GM21526 (cell line): ENCODE results near the gene COL8A2.

ENCODE experiments used
- ATAC-seq: cut with Tn5 transposase; IDR thresholded peaks from one replicate; pipeline ENCODE4 v1.9.1; 2021; ENCODE audit warnings: moderate library complexity; ENCODE audit not compliant: unreplicated experiment, low FRiP score

COL8A2 gene

DNA sequence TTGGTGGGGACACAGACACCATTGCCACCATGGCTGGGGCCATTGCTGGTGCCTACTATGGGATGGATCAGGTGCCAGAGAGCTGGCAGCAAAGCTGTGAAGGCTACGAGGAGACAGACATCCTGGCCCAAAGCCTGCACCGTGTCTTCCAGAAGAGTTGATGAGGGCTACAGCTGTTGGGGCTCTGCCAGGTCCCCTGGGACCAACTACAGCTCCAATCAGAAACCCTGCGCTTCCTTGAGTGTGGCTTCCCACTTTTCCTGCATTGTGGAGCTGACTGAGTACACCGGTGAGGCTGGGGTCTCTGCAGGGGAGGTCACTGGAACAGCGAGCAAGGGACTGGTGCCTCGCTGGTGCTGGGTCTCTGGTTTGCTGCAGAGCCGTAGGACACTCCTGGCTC is 31.8 kb downstream of the COL8A2 start:
- ATAC-seq = no peak

DNA sequence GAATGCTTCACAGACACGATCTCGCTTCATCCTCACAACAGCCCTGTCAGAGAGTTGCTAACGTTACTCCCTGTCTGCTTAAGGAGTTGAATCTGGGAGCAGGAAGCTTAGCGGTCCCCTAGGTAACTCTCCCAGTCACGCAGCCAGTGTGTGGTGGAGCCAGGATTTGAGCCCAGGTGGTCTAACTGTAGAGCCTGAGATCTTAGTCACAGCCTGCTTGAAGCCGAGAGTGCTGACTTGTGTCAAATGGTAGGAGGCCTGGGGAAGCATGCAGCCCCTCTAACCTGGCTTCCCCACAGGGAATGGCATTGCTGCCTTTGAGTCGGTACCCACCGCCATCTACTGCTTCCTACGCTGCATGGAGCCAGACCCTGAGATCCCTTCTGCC is 32.2 kb downstream of the COL8A2 start:
- ATAC-seq = no peak

DNA sequence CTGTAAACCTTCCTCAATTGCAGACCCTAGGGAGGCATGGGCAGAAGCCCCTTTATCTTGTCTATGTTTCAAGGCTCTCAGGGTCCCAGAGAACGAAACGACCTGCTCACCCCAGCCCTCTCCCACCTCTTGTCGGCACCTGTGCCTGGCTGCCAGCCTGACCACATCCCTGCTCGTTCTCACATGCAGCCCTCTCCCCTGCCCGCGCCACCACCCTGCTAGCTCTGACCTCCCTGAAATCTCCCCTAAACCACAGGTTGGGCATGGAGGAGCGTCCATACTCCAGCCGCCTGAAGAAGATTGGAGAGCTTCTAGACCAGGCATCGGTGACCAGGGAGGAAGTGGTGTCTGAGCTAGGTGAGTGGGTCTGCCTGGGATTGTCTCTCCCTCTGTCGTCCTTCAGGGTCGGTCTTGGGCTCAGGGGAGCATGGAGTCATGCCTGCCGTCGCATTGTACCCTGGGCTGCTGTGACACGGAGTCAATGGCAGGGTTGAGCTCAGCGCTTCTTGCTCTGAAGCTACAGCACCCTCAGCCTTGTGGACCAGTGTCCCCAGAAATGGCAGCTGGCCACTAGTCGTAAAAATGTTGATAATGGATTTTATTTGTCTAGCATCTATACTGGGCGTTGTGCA is 32.7 kb downstream of the COL8A2 start:
- no peak for ATAC-seq

DNA sequence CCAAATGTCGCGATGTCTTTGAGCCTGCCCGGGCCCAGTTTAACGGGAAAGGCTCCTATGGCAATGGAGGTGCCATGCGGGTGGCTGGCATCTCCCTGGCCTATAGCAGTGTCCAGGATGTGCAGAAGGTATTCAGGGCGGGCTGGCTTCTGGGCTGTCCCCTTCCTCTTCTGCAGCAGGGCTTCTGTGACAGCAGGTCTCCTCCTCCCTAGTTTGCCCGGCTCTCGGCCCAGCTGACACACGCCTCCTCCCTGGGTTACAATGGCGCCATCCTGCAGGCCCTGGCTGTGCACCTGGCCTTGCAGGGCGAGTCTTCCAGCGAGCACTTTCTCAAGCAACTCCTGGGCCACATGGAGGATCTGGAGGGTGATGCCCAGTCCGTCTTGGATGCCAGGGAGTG is 33.3 kb downstream of the COL8A2 start:
- ATAC-seq = no peak

DNA sequence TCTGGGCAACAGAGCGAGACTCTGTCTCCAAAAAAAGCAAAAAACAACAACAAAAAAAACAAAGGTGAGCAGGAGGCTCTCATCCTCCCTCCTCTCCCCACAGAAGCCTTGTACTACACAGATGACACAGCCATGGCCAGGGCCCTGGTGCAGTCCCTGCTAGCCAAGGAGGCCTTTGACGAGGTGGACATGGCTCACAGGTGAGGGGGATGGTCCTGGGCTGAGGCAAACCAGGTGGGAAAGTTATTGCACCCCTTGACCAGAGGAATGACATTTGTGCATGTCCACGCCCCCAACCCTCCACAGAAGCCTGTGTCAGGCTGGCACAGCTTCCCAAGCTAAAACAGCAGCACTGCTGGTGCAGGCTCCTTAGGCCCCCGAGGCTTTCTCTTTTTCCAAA is 33.9 kb downstream of the COL8A2 start:
- ATAC-seq = no peak

DNA sequence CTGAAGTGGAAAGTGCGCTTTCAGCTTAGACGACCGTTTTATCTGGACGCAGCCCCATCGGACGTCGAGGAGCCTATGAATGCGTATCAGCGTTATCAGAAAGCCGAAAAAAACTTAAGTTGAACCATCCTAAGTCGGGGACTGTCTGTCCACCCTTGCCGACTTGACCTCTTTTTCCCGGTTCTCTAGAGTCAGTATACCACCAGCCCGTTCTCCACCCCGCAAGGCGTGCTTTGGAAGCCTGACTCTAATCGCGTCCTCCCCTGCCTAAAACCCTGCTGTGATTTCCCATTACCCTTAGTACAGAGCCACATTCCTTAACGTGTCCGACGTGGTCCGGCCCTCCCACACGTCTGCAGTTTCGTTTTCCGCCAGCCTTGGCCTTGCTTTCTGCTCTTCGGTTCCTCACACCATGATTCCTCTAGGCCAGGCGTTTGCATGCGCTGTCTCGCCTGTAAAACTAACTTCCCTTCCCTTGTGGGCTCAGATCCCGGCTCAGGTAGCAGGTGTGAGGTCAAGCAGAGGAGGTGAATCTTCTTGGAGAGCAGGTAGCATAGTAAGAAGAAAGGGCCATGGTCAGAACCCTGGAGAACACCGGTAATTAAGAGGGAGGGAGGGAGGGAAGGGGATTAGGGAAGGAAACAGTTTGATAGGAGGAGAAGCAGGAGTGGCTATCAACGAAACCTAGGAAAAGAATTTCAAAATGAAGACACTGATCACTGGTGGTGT is 35.5 kb downstream of the COL8A2 start:
- ATAC-seq = no peak

DNA sequence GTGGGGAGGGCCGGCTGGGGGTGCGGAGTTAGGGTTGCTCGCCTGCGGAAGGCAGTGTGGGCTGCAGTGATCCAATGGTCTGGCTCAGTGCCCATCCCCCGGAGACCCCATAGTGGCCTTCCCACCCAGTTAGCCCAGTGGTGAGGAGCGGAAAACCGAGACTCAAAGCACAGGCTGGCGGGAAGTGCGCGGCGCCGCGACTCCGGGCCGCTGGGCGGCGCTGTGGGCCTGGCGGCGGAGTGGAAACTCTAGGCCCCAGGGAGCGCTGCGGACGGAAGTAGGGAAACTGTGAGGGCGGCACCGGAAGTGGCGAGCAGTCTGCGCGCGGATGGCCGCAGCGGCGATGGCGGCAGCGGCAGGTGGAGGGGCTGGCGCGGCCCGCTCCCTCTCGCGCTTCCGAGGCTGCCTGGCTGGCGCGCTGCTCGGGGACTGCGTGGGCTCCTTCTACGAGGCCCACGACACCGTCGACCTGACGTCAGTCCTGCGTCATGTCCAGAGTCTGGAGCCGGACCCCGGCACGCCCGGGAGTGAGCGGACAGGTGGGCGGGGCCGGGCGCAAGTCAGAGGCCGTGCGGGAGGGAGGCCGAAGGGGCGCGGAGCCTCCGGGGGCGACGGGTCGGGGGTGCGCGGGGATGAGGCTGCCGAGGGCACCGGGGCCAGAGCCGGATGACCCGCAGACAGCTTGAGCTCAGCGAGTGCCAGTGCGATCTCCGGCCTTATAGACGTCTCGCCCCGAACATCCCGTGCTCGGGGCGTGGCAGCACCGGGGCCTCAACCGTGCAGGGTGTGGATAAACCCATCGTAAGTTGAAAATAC is 36.2 kb downstream of the COL8A2 start, which contains the start of gene ADPRS:
Gene ADPRS (plus strand): TSS at position 316 of the 816 bp plus-strand sequence. CDS start 13 bp downstream, at position 329.
- peak; percentile 64 for ATAC-seq

DNA sequence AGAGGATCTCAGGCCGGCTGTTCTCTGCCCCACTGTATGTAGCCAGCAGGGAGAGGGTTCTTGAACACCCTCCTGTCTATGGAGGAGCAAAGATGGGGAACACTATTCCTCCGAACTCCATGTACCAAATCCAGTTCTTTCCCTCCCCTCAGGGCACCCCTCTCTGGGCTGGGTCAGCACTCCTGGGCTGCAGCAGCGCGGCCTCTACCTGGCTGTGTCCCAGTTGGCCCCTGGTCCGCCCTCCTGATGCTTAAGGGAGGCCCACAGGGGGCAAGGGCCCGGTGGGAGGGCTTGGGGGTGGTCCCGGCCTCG is 36.8 kb downstream of the COL8A2 start:
- ATAC-seq = no peak

DNA sequence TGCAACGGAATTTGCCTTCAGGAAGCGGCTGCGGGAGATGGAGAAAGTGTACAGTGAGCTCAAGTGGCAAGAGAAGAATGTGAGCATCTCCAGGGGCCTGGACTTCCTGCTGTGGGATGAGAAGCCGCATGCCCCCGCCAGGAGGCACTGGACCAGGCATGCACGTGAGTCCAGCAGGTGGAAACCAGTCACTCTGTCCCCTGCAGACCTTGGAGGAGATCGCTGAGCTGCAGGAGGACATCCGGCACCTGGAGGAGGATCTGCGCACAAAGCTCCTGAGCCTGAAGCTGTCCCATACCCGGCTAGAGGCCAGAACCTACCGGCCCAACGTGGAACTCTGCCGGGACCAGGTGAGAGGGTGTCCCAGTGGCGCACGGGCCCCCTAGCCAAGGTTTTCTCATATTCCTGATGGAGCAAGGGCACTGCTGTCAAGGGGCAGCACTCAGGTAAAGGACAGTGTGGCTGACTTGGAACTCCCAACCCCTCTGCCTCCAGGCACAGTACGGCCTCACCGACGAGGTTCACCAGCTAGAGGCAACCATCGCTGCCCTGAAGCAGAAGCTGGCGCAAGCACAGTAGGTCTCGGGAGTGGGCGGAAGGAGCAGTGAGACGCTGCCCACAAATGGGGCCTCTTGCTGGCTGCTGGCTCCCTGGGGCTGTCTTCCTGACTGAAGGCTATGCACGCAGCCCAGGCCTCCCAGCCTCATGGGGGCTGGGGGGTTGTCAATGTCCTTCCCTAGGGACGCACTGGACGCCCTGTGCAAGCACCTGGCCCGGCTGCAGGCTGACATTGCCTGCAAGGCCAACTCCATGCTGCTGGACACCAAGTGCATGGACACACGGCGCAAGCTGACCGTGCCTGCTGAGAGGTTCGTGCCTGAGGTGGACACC is 37.5 kb downstream of the COL8A2 start:
- ATAC-seq = no peak

DNA sequence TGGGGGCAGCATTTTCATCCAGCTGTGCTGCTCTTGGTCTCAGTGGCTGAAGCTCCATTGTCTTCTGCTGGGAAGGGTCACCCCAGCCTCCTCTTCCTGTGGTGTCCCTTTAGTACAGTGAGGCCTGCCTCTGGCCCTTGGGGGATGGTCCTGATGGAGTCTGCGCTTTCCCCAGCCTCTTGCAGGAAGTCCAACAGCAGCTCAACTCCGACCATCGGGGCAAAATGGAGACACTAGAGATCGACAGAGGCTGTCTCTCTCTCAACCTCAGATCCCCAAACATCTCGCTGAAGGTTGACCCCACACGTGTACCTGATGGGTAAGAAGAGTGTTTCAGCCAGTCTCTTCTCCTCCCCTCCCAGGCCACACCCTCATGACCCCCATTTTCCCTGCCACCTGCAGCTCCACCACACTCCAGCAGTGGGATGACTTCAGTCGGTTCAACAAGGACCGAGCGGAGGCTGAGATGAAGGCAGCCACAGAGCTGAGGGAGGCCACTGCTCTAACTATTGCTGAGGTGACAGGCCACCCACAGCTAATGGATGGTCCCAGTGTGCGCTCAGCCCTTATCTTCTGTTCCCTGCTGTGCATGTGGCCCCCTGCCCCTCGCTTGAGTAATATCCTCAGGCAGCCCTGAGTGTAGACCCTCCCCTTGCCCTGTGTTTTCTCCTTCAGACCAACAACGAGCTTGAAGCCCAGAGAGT is 38.3 kb downstream of the COL8A2 start:
- ATAC-seq = no peak

DNA sequence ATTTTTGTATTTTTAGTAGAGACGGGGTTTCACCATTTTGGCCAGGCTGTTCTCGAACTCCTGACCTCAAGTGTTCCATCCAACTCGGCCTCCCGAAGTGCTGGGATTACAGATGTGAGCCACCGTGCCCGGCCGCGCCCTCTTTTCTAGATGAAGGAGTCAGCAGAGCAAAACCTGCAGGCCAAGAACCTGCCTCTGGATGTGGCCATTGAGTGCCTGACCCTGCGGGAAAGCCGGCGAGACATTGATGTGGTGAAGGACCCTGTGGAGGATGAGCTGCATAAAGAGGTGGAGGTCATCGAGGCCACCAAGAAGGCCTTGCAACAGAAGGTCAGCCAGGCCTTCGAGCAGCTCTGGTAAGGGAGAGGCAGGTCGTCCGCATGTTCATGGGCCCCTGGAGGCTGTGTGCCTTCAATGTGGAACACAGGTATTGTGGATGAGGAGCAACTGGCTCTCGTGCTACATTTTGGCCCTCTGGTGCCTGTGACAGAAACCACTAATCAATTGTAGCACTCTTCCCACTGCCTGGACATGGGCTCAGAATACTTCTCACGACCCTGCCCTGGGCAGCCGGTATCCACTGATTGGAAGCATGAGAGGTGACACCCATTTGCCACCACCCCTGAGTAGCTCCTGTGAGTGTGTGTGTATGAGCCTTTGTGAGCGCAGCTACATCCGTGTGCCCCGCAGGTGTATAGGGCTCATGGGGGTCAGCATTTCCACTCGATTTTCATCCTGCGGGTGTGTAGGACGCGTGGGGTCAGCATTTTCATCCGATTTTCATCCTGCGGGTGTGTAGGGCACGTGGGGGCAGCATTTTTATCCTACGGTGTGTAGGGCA is 39.1 kb downstream of the COL8A2 start:
- ATAC-seq = no peak

DNA sequence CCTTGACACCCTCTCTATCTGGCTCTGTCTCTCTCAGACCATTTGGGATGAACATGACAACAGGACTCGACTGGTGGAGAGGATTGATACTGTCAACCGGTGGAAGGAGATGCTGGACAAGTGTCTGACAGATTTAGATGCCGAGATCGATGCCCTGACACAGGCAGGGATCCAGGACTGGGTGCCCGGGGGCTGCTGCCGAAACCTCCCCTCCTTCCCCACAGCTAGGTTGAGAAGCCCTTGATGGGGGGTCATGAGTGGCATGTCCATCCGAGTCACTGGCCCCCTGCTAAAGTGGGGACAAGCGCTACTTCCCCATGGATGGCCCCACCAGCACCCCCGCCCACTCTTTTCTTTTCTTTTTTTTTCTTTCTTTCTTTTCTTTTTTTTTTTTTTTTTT is 39.9 kb downstream of the COL8A2 start:
- no peak for ATAC-seq

DNA sequence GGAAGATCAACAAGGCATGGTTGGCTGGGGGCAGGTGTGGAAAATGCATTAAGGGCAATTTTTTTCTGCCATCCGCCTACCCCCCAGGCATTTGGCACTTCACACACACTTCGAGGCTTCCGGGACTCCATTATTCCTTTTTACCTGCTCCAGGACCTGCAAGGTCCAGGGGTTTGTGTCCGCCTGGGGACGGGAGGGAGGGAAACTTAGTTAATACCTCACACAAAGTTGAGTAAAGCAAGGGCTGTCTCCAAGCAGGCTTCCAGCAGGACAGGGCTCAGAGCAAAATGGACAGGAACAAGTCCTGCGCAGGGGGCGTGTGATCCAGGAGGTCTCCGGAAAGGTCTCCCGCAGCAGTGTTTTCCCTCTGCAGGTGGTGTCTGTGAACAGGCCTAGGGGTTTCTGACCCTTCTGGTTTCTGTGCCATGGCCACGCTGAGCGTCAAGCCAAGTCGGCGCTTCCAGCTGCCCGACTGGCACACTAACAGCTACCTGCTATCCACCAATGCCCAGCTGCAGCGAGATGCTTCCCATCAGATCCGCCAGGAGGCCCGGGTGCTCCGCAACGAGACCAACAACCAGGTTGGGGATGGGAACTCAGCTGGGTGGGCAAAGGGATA is 40.4 kb downstream of the COL8A2 start:
- ATAC-seq = no peak

DNA sequence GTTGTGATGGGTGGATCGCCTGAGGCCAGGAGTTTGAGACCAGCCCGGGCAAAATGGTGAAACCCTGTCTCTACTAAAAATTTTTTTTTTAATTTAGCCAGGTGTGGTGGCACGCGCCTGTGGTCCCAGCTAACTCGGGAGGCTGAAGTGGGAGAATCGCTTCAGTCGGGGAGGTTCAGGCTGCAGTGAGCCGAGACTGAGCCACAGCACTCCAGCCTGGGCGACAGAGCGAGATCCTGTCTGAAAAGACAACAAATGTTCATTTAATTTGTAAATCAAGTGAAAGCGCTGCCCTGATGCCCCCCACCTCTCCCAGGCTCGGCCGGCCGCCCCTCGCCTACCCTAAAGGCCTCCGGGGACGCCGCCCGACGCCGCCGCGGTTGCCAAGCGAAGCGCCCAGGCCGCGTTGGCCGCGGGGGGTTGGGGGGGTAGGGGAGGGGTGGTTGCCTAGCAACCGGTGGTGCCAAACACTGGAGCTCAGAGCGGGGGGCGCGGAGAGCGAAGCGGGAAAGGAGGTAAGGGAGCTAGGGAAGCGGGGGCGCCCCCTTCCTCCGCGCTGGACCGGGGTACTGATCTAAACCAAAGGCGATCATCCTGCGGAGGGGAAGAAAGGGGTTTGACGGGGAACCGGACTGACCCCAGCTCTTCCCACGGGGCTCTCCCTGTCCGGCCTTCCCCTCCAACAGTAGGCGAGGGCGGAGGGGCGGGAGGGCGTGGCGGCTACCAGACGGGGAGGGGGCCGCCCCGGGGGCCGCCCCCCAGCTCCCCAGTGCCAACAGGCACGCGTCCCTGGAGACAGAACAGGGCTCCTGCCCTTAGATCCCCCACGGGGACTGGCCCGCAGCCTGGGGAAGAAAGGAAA is 41.2 kb downstream of the COL8A2 start, which contains the start of gene TEKT2:
Gene TEKT2 (plus strand): TSS at position 460 of the 862 bp plus-strand sequence. CDS start 828 bp downstream, outside the sequence.
- ATAC-seq = no peak

DNA sequence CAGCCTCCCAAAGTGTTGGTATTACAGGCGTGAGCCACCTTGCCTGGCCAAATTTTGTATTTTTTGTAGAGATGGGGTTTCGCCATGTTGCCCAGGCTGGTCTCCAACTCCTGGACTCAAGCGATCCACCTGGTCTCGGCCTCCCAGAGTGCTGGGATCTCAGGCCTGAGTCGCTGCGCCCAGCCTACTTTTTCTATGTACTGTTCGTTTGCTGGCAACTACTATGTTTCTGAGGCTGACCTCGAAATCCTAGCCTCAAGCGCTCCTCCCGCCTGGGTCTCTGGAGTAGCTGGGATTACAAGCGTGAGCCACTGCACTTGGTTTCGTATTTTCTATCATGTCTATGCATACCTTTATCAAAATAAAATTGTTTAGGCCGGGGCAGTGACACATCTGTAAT is 41.8 kb downstream of the COL8A2 start:
- no peak for ATAC-seq

DNA sequence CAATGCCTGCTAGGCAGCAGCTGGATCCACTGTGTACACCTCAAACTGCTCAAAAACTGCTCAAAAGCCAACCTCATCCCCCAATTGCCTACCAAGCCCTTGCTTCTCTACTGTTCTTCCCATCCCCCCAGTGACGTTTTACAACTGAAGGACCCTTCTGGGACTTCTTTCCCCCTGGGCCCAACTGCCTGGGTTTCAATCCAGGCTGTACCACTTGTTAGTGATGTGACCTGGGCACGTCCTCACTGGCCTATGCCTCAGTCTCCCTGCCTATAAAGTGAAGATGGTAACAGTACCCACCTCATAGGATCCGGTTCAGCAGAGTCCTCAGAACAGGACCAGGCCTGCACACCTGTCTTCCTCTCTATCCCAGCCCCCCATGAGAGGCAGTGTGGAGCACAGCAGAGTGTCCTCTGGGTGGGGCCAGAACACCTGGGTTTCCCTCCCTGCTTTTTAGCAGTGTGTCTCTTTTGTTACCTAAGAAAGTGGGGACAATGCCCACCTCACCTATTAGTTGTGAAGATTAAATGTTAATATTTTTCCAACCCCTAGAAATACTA is 43.0 kb downstream of the COL8A2 start:
- ATAC-seq = no peak

DNA sequence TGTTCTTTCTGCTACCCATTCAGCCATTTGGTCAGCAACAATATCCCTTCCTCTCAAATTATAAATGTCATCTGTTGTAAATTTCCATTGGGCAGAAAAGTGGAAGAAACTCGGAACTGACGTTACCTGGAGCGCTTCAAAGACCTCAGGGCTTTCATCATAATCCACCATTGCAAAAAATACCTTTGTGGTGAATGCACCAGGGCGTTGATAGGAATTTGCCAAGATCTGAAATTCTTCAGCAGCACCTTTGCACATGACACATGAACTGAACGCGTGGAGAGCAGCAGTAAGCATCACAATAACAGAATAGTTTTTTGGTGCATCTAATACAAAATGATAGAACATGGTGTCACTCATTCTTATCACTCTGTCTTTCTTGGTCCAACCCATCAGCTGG is 44.2 kb downstream of the COL8A2 start:
- no peak for ATAC-seq
